Heart right ventricle (tissue), 16 donors: ENCODE data around the gene TMEM51. TPM values are rescaled to one million over a fixed set of nuclear protein-coding genes. Genes with fewer than 3 reads are reported as not detected.

Experiments used
- ATAC-seq, 8 donors: fragments of 200-7000 bp; cut with Tn5 transposase; one replicate each; pipeline ENCODE4 v1.9.1; 2020; ENCODE audit warnings: mild to moderate bottlenecking in 8 of 8, moderate library complexity in 8 of 8, moderate number of reproducible peaks in 1 of 8
- DNase-seq, 2 donors: peaks; one replicate each; pipeline ENCODE4 v3.0.0-alpha.2; 2020
- H3K27ac ChIP-seq, 10 donors: fragments of 200-600 bp; sonication (generic) in 2 of 10; one replicate each; pipeline versions ENCODE4 v1.5.0 to v1.8.0; 2020 to 2022; ENCODE audit warnings: mild to moderate bottlenecking in 3 of 10
- H3K27me3 ChIP-seq, 7 donors: fragments of 200-600 bp; one replicate each; pipeline ENCODE4 v1.8.0; 2021 to 2022; ENCODE audit warnings: mild to moderate bottlenecking in 2 of 7
- H3K36me3 ChIP-seq, 9 donors: fragments of 200-600 bp; sonication (generic) in 1 of 9; one replicate each; pipeline versions ENCODE4 v1.5.0 to v1.8.0; 2020 to 2022; ENCODE audit warnings: mild to moderate bottlenecking in 2 of 9
- H3K4me1 ChIP-seq, 9 donors: fragments of 200-600 bp; sonication (generic) in 1 of 9; one replicate each; pipeline versions ENCODE4 v1.5.0 to v1.8.0; 2020 to 2022; ENCODE audit warnings: mild to moderate bottlenecking in 4 of 9
- H3K4me3 ChIP-seq, 10 donors: fragments of 200-600 bp; sonication (generic) in 2 of 10; one replicate each; pipeline versions ENCODE4 v1.5.0 to v1.8.0; 2020 to 2022; ENCODE audit warnings: mild to moderate bottlenecking in 7 of 10, moderate library complexity in 2 of 10
- H3K9me3 ChIP-seq, 11 donors: fragments of 200-600 bp in 10 of 11; sonication (generic) in 2 of 11; one replicate each; pipeline versions ENCODE4 v1.5.0 to v1.8.0; 2013 to 2022; ENCODE audit warnings: mild to moderate bottlenecking in 2 of 11, control low read depth in 1 of 11, moderate library complexity in 1 of 11
- CTCF ChIP-seq, 9 donors: fragments of 200-600 bp; sonication (generic) in 2 of 9; IDR thresholded peaks; one replicate each; pipeline versions ENCODE4 v1.5.0 to v1.8.0; 2021 to 2022; ENCODE audit warnings: antibody characterized with exemption in 9 of 9, mild to moderate bottlenecking in 5 of 9, moderate library complexity in 1 of 9
- WGBS, 2 donors: extraction: QIAGEN DNeasy Blood & Tissue Kit; methylation state at CpG; one replicate each; pipeline ENCODE4 v1.1.7; 2013; ENCODE audit warnings: inconsistent platforms in 1 of 2; 5-methylcytosine and 5-hydroxymethylcytosine counted together
- intact Hi-C, 10 donors: fragments of 100-400 bp; cut with DNase I; formaldehyde crosslinking; loops; one replicate each; pipeline versions ENCODE4 v1.11.1 to v1.14.2; 2022
- polyA plus RNA-seq, 2 donors: library from polyadenylated mRNA; stranded (reverse); fragments of 200-250 nt; gene quantifications; one replicate each; pipeline ENCODE4 v1.2.3, GENCODE V29; 2013
- total RNA-seq, 10 donors: library from RNA; stranded (reverse); fragmentation: NEBNext Ultra II Directional in 3 of 10; extraction: Animal tissue kit (Norgen Biotek cat#: 25700) in 3 of 10; gene quantifications; one replicate each; pipeline versions ENCODE4 v1.2.1 to v1.2.4, GENCODE V29; 2021 to 2023
- donor health status: Arrhythmogenic right ventricular cardiomyopathy.
- donor health status: ischemic (EF 13 %, LVEDD 7.1; RV severe dilation, severe dysfunction).
- donor health status: healthy with polysubstance abuse.
- donor health status: DM: no; HTN: yes; CAD: no.
- donor health status: DM: no; HTN: no; CAD: no.
- donor health status: ischemic (EF 25% LVEDD 6.9; RV normal size, moderate dysfunction).
- donor health status: ischemic (EF 25% LVEDD 5.7; RV mildly dilated, moderate dysfunction).
- donor health status: healthy.
- donor health status: DM: yes; HTN: yes; CAD: no.
- donor health status: Ischemic cardiomyopathy.
- donor health status: ischemic (EF 35%, LVEDD 5.7; RV mildly dilated, moderate dysfunction).
- donor health status: nonischemic (EF 11% LVEDD 7.7; RV severe dilation, severe dysfunction).
- donor health status: DM: yes; HTN: yes; CAD: no.
- donor health status: PGD.
- donor health status: ischemic (EF 29% LVEDD 5.4; RV normal size, mild dysfunction).
- donor health status: nonischemic (EF 23%, LVEDD 6.1; RV moderate dilation, normal function).

TMEM51 gene
- total and polyA plus RNA-seq, 12 donors = 2.0 to 9.5 (median 3.2) TPM

DNA sequence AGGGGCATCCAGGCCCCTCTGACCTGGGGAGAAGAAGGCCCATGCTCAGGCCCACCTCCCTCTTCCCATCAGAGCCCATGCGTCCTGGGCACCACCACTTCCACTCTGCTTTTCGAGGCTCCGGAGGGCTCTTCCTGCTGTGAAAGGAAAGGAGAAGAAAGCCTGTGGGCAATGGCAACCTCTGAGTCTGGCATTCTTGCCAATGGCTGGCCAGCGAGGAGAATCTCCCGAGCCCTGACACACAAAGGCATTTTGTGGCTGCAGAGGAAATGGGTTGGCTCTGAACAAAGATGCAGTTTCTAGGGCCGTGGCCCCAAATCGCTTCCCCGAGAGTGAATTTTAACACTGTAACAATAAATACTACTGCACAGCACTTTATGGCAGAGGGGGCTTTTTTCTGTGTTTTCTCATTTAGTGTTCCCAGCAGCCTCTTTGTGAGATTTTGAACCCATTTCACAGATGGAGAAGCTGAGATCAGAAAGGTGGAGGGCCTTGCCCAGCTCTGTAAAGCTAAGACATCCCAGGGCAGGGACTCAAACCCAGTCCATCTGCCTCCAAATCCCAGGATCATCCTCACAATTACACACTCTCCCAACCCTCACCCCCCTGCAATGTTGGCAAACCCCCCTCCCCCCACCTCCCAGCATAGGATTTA, 35.7 kb upstream of the TMEM51 start:
- DNase-seq (no peak), ATAC-seq (no peak)
- Histone ChIP-seq H3K9me3 (no peaks in the 10 kb centered on the region), H3K4me3 (no peak overlapping the region), H3K27ac (no peak overlapping the region), H3K27me3 (peaks cover 0 to 8% (median 0%) of the 10 kb centered on the region in 7 donors), H3K36me3 (no peaks in the 10 kb centered on the region), H3K4me1 (no peaks in the 10 kb centered on the region)
- 69 to 79% methylated on average over 8 of the region's 8 CpGs for WGBS, 2 donors
- intact Hi-C loops = no loop called here
- no peak for TF ChIP-seq CTCF (IDR thresholded peaks at IDR 0.05)

DNA sequence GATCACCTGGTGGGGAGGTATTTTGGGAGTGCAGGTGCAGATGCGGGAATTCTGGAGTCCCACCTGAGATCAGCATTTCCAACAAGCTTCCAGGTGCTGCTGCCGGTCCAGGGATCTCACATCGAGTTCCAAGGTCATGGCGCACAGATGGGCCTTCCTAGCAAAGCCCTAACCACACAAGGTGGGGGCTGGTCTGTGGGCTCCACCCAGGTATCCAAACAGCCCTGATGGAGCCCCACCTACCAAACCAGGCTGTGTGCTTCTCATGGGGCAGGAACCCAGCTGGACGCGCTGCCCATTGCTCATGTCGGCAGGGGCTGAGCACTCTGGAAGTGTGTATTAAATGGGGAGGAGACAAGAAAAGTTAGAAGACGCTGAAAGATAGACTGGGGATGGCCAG, 35.0 kb upstream of the TMEM51 start:
- intact Hi-C loops = no loop called here
- DNase-seq (no peak), ATAC-seq (no peak)
- no peak for TF ChIP-seq CTCF (IDR thresholded peaks at IDR 0.05)
- 88 to 92% methylated on average over 8 of the region's 8 CpGs for WGBS, 2 donors
- H3K27ac ChIP-seq = no peak overlapping the region
- H3K4me1 ChIP-seq = no peaks in the 10 kb centered on the region
- no peaks in the 10 kb centered on the region for H3K9me3 ChIP-seq
- peaks cover 0 to 8% (median 0%) of the 10 kb centered on the region in 7 donors for H3K27me3 ChIP-seq
- no peaks in the 10 kb centered on the region for H3K36me3 ChIP-seq
- H3K4me3 ChIP-seq = no peak overlapping the region

DNA sequence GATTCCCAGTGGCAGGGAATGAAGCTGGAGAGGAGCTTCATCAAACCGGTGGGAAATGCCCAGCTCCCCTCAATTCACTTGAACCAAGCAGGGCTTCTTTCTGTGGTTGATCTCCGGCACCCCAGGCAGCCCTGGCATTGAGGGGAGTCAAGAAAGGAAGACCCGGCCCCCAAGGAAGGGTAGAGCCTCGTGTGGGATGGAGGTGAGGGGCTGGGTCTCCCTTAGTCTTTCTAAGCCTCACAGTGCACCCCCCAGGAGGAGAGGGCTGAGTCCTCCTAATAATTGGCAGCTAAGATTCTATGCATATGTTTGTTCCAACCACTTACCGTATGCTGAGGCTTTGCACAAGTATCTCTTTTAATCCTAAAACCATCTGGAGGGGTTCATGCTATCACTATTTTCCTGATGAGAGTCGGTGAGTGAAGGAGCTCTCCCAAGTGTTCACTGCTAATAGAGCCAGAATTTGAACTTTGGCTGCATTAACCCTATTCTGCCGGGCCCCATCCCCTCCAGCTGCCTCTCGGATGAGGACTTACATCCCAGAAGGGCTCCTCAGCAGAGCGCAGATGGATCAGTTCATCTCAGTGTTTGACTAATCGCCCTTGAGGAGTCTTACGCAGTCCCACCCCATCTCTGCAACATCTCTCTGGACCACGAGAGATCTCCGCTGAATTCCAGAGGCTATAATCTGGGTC, 33.1 kb upstream of the TMEM51 start:
- peaks cover 0 to 8% (median 0%) of the 10 kb centered on the region in 7 donors for H3K27me3 ChIP-seq
- H3K9me3 ChIP-seq = no peaks in the 10 kb centered on the region
- no peaks in the 10 kb centered on the region for H3K36me3 ChIP-seq
- ATAC-seq (no peak), DNase-seq (no peak)
- H3K27ac ChIP-seq = no peak overlapping the region
- 72 to 85% methylated on average over 13 of the region's 13 CpGs for WGBS, 2 donors
- intact Hi-C loops = loop anchor here in 4 of 10 donors (10.0 kb wide), 1 partner anchor 314 kb away; the partner anchor contains the start of gene CTRC (in 4 of the 4)
- no peak overlapping the region for H3K4me3 ChIP-seq
- TF ChIP-seq CTCF (IDR thresholded peaks at IDR 0.05) = no peak
- no peaks in the 10 kb centered on the region for H3K4me1 ChIP-seq

GRCh38 chr1:15122331-15122730, 31.2 kb upstream of the TMEM51 start:
- ATAC-seq = no peak
- 80 to 85% methylated on average over 7 of the region's 7 CpGs for WGBS, 2 donors
- no peaks in the 10 kb centered on the region for H3K9me3 ChIP-seq
- no peaks in the 10 kb centered on the region for H3K4me1 ChIP-seq
- intact Hi-C loops = loop anchor here in 4 of 10 donors (10.0 kb wide), 1 partner anchor 312 kb away; the partner anchor contains the start of gene CTRC (in 4 of the 4)
- no peak overlapping the region for H3K27ac ChIP-seq
- peaks cover 0 to 8% (median 0%) of the 10 kb centered on the region in 7 donors for H3K27me3 ChIP-seq
- TF ChIP-seq CTCF (IDR thresholded peaks at IDR 0.05) = no peak
- no peaks in the 10 kb centered on the region for H3K36me3 ChIP-seq
- H3K4me3 ChIP-seq = no peak overlapping the region
- no peak for DNase-seq
